HepG2 (cell line): ENCODE measurements around the gene ALDH3B2. TPM values are rescaled to one million over a fixed set of nuclear protein-coding genes. Genes with fewer than 3 reads are reported as not detected.

Experiments used
- CSRNP1 ChIP-seq: sonication (generic); formaldehyde crosslinking; IDR thresholded peaks from 2 replicates; pipeline ENCODE4 v1.8.1; 2023; ENCODE audit warnings: mild to moderate bottlenecking, missing genetic modification reagents
- FOXP4 ChIP-seq: sonication (generic); formaldehyde crosslinking; IDR thresholded peaks from 2 replicates; pipeline ENCODE4 v1.4.0; 2020; ENCODE audit warnings: missing genetic modification reagents
- GATAD1 ChIP-seq: IDR thresholded peaks from 2 replicates; pipeline ENCODE4 v1.6.1; 2016; ENCODE audit warnings: missing genetic modification reagents, missing compliant biosample characterization
- GTF2F1 ChIP-seq: fragments of 150-350 bp; IDR thresholded peaks from 2 replicates; pipeline ENCODE4 v1.6.1; 2014; ENCODE audit warnings: low read length
- HMGXB4 ChIP-seq, 2 experiments: sonication (generic) in 1 of 2; formaldehyde crosslinking in 1 of 2; IDR thresholded peaks; 2 replicates each; pipeline versions ENCODE4 v1.4.0 to v1.6.1; 2018 to 2020; ENCODE audit warnings: missing genetic modification reagents in 2 of 2, borderline replicate concordance in 1 of 2, low read depth in 1 of 2, mild to moderate bottlenecking in 1 of 2, missing biosample characterization in 1 of 2
- HNF4A ChIP-seq: sonication (generic); formaldehyde crosslinking; IDR thresholded peaks from 2 replicates; pipeline ENCODE4 v1.4.0; 2020; ENCODE audit warnings: missing genetic modification reagents
- KDM5B ChIP-seq: sonication (generic); formaldehyde crosslinking; IDR thresholded peaks from 2 replicates; pipeline ENCODE4 v1.4.0; 2020; ENCODE audit warnings: missing genetic modification reagents, mild to moderate bottlenecking, borderline replicate concordance
- KMT2B ChIP-seq: IDR thresholded peaks from 2 replicates; pipeline ENCODE4 v1.6.1; 2016; ENCODE audit warnings: missing genetic modification reagents, missing compliant biosample characterization
- MEF2D ChIP-seq: sonication (generic); formaldehyde crosslinking; IDR thresholded peaks from 2 replicates; pipeline ENCODE4 v1.5.1; 2020; ENCODE audit warnings: mild to moderate bottlenecking, missing genetic modification reagents
- NCOA2 ChIP-seq: sonication (generic); formaldehyde crosslinking; IDR thresholded peaks from 2 replicates; pipeline ENCODE4 v1.8.0; 2022; ENCODE audit warnings: inconsistent platforms
- POLR2AphosphoS5 ChIP-seq: IDR thresholded peaks from 2 replicates; pipeline ENCODE4 v1.6.1; 2012; ENCODE audit warnings: low read depth, low read length
- SPEN ChIP-seq: sonication (generic); formaldehyde crosslinking; IDR thresholded peaks from 2 replicates; pipeline ENCODE4 v1.5.1; 2020; ENCODE audit warnings: low read depth, mild to moderate bottlenecking, missing genetic modification reagents
- SRSF9 ChIP-seq: fragments of 200-400 bp; formaldehyde crosslinking; IDR thresholded peaks from 2 replicates; pipeline ENCODE4 v1.6.1; 2018; ENCODE audit warnings: borderline replicate concordance, mild to moderate bottlenecking, low read depth, low read length; ENCODE audit not compliant: insufficient read depth, poor library complexity, severe bottlenecking
- THYN1 ChIP-seq: sonication (generic); formaldehyde crosslinking; IDR thresholded peaks from 2 replicates; pipeline ENCODE4 v1.8.1; 2023; ENCODE audit warnings: low read depth, mild to moderate bottlenecking, moderate library complexity, missing genetic modification reagents, borderline replicate concordance
- YEATS4 ChIP-seq: sonication (generic); formaldehyde crosslinking; IDR thresholded peaks from 2 replicates; pipeline ENCODE4 v1.4.0; 2020; ENCODE audit warnings: missing genetic modification reagents, borderline replicate concordance
- ZFX ChIP-seq: sonication (generic); formaldehyde crosslinking; IDR thresholded peaks from 2 replicates; pipeline ENCODE4 v1.4.0; 2020; ENCODE audit warnings: mild to moderate bottlenecking, low read depth, missing genetic modification reagents, moderate library complexity
- ZHX1 ChIP-seq: sonication (generic); formaldehyde crosslinking; IDR thresholded peaks from 2 replicates; pipeline ENCODE4 v1.8.1; 2022; ENCODE audit warnings: low read depth, mild to moderate bottlenecking, missing genetic modification reagents
- ZNF143 ChIP-seq: sonication (generic); formaldehyde crosslinking; IDR thresholded peaks from 2 replicates; pipeline ENCODE4 v1.4.0; 2020; ENCODE audit warnings: missing genetic modification reagents
- ZNF282 ChIP-seq: fragments of 450-650 bp; IDR thresholded peaks from 2 replicates; pipeline ENCODE4 v1.6.1; 2018; ENCODE audit not compliant: partially characterized antibody
- ZSCAN21 ChIP-seq: sonication (generic); formaldehyde crosslinking; IDR thresholded peaks from 2 replicates; pipeline ENCODE4 v1.8.0; 2022; ENCODE audit warnings: mild to moderate bottlenecking, missing genetic modification reagents, moderate library complexity, borderline replicate concordance
- polyA plus RNA-seq, 8 experiments: library from polyadenylated mRNA; depleted of rRNA in 3 of 8; stranded (reverse) in 7 of 8; unstranded in 1 of 8; fragments of >200 nt; fragmentation: Illumina TruSeq in 4 of 8; extraction: Trizol in 4 of 8; gene quantifications; 2 replicates each; pipeline versions ENCODE4 v1.2.1 to v1.2.3, GENCODE V29; 2011 to 2016; ENCODE audit warnings: low read depth in 4 of 8, missing spikeins in 1 of 8, mixed read lengths in 1 of 8; ENCODE audit not compliant: insufficient read depth in 1 of 8
- total RNA-seq, 5 experiments: library from RNA; depleted of rRNA; stranded (reverse); fragments of >200 nt; fragmentation: Illumina TruSeq; extraction: Trizol; gene quantifications; 2 replicates each; pipeline ENCODE4 v1.2.3, GENCODE V29; 2016; ENCODE audit warnings: low read depth in 1 of 5

ALDH3B2 gene
- total and polyA plus RNA-seq, 2 of the 13 experiments (the other 11 are each of a cell fraction or from before 2014, with no cell fraction given) = not detected

GRCh38 chr11:67632175-67632981, 42.0 kb downstream of the ALDH3B2 start (continued):
- peak; percentile 20; the same call in 1 of the 2 replicates for TF ChIP-seq SPEN (CRISPR knock-in tag)
- TF ChIP-seq ZHX1 (CRISPR knock-in tag) = peak; percentile 69; the same call in 1 of the 2 replicates
- no peak for TF ChIP-seq KMT2B (CRISPR knock-in tag)
- TF ChIP-seq HNF4A (CRISPR knock-in tag) = peak; percentile 92
- peak in 1 of 2 experiments; percentile 70; a peak in 2 of 4 replicates for TF ChIP-seq HMGXB4 (CRISPR knock-in tag; IDR thresholded peaks at IDR 0.05; ENCODE audit: borderline replicate concordance in 1 of 2, low read depth in 1 of 2)
- TF ChIP-seq ZNF143 (CRISPR knock-in tag) = 0 out of 2 replicates have a peak, but pooled peaks have one; percentile 28
- no peak for TF ChIP-seq GTF2F1
- TF ChIP-seq YEATS4 (CRISPR knock-in tag) = no peak
- TF ChIP-seq MEF2D (CRISPR knock-in tag) = peak; percentile 87
- TF ChIP-seq SRSF9 = no peak
- no peak for TF ChIP-seq KDM5B
- TF ChIP-seq CSRNP1 = no peak; the same call in 1 of the 2 replicates
- 0 out of 2 replicates have a peak, but pooled peaks have one; percentile 25 for TF ChIP-seq GATAD1
- peak; percentile 36; the same call in 1 of the 2 replicates for TF ChIP-seq NCOA2 (CRISPR knock-in tag)
- TF ChIP-seq ZSCAN21 (CRISPR knock-in tag) = peak; percentile 68; the same call in 1 of the 2 replicates
- TF ChIP-seq THYN1 (CRISPR knock-in tag) = no peak
- TF ChIP-seq ZNF282 = no peak
- peak; percentile 52; the same call in 1 of the 2 replicates for TF ChIP-seq POLR2AphosphoS5
- peak; percentile 47; the same call in 1 of the 2 replicates for TF ChIP-seq FOXP4 (CRISPR knock-in tag)
- TF ChIP-seq ZFX (CRISPR knock-in tag) = peak; percentile 87
